Hepatocyte (in vitro differentiated cells): ENCODE measurements around the gene NDUFB4. TPM values are rescaled to one million over a fixed set of nuclear protein-coding genes. Genes with fewer than 3 reads are reported as not detected.

ENCODE experiments used
- DNase-seq: peaks from one replicate; pipeline ENCODE4 v3.0.0-alpha.2; 2016; ENCODE audit warnings: low spot score
- H2AFZ ChIP-seq: fragments of 200-600 bp; sonication (generic); 2 replicates; pipeline ENCODE4 v1.6.0; 2016; ENCODE audit warnings: antibody characterized with exemption, mild to moderate bottlenecking
- H3K27ac ChIP-seq: fragments of 200-600 bp; sonication (generic); 2 replicates; pipeline ENCODE4 v1.5.1; 2016; ENCODE audit warnings: mild to moderate bottlenecking
- H3K27me3 ChIP-seq: fragments of 200-600 bp; sonication (generic); 2 replicates; pipeline ENCODE4 v1.6.1; 2016
- H3K36me3 ChIP-seq: fragments of 200-600 bp; sonication (generic); replicated peaks from 2 replicates; pipeline ENCODE4 v1.5.1; 2016; ENCODE audit warnings: low read depth; ENCODE audit not compliant: insufficient read depth
- H3K4me1 ChIP-seq: fragments of 200-600 bp; sonication (generic); 2 replicates; pipeline ENCODE4 v1.5.1; 2016; ENCODE audit warnings: mild to moderate bottlenecking, moderate library complexity; ENCODE audit not compliant: insufficient read depth
- H3K4me2 ChIP-seq: fragments of 200-600 bp; sonication (generic); 2 replicates; pipeline ENCODE4 v1.6.0; 2016
- H3K4me3 ChIP-seq: fragments of 200-600 bp; sonication (generic); 2 replicates; pipeline ENCODE4 v1.5.1; 2016; ENCODE audit warnings: mild to moderate bottlenecking
- H3K79me2 ChIP-seq: fragments of 200-600 bp; sonication (generic); 2 replicates; pipeline ENCODE4 v1.6.0; 2017; ENCODE audit warnings: mild to moderate bottlenecking
- H3K9me2 ChIP-seq: fragments of 200-600 bp; sonication (generic); replicated peaks from 2 replicates; pipeline ENCODE4 v1.6.0; 2017; ENCODE audit warnings: mild to moderate bottlenecking; ENCODE audit not compliant: insufficient read depth
- H3K9me3 ChIP-seq: fragments of 200-600 bp; sonication (generic); 2 replicates; pipeline ENCODE4 v1.5.1; 2016; ENCODE audit warnings: low read depth, mild to moderate bottlenecking
- H4K20me1 ChIP-seq: fragments of 200-600 bp; sonication (generic); 2 replicates; pipeline ENCODE4 v1.6.0; 2016; ENCODE audit warnings: mild to moderate bottlenecking; ENCODE audit not compliant: insufficient read depth, poor library complexity, severe bottlenecking
- EZH2 ChIP-seq: fragments of 200-600 bp; sonication (generic); IDR thresholded peaks from 2 replicates; pipeline ENCODE4 v1.6.1; 2016; ENCODE audit warnings: antibody characterized with exemption, mild to moderate bottlenecking, borderline replicate concordance
- EZH2phosphoT487 ChIP-seq: fragments of 200-600 bp; sonication (generic); IDR thresholded peaks from one replicate; pipeline ENCODE4 v1.6.1; 2018; ENCODE audit warnings: antibody characterized with exemption, mild to moderate bottlenecking, low read depth, moderate library complexity; ENCODE audit not compliant: unreplicated experiment, severe bottlenecking
- WGBS: methylation state at CpG from one replicate; pipeline ENCODE4 v1.1.6; 2016; ENCODE audit warnings: low lambda C conversion rate; ENCODE audit errors: missing lambda C conversion rate; 5-methylcytosine and 5-hydroxymethylcytosine counted together
- polyA plus RNA-seq: library from polyadenylated mRNA; unstranded; fragments of >200 nt; fragmentation: Nextera tagmentation; extraction: Ambion mirVana; gene quantifications from 2 replicates; pipeline ENCODE4 v1.2.1, GENCODE V29; 2016
- total RNA-seq: library from RNA; depleted of rRNA; stranded (reverse); fragments of >200 nt; gene quantifications from 2 replicates; pipeline ENCODE4 v1.2.3, GENCODE V29; 2014
- TF ChIP-seq, protein P1 (sequence below): fragments of 200-600 bp; sonication (generic); IDR thresholded peaks from 2 replicates; pipeline ENCODE4 v1.5.1; 2016; ENCODE audit warnings: antibody characterized with exemption, mild to moderate bottlenecking; ENCODE audit not compliant: poor library complexity

Gene NDUFB4
- total and polyA plus RNA-seq, 2 experiments from 2014 or later = 114 to 290 TPM

DNA sequence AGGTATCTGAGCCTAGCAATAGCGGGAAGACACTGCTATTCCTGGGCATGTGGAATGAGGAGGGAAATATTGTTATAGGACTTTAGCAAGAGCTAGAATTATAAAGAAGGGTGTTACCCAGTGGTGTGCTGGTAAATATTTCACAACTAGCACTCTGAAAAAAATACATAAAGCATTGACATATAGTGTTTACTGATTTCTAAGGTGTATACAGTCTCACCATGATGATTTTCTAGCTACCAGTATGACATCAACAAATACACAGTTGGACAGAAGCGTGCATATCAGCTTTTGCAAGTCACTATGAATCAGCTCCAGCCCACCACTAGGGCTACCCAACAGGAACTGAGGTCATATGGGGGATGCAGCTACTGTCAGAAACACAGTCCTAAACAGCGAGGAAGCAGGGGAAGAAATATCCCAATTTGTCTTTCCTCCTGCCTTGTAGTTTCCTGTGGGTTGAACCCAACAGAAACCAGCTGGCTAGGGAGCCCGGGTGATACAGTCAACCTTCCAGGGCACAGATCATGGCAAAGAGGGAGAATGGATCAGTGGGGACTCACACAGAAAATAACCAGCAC is 46.3 kb downstream of the NDUFB4 start:
- no peaks in the 10 kb centered on the region for H4K20me1 ChIP-seq
- no peak for DNase-seq
- H3K27me3 ChIP-seq = no peaks in the 10 kb centered on the region
- no peak overlapping the region for H2AFZ ChIP-seq
- WGBS = 90% methylated on average over 4 of the region's 4 CpGs
- no peak overlapping the region for H3K4me3 ChIP-seq
- H3K36me3 ChIP-seq = no peaks in the 10 kb centered on the region
- no peak overlapping the region for H3K4me2 ChIP-seq
- no peaks in the 10 kb centered on the region for H3K79me2 ChIP-seq
- H3K4me1 ChIP-seq = no peaks in the 10 kb centered on the region
- TF ChIP-seq, protein P1, sequence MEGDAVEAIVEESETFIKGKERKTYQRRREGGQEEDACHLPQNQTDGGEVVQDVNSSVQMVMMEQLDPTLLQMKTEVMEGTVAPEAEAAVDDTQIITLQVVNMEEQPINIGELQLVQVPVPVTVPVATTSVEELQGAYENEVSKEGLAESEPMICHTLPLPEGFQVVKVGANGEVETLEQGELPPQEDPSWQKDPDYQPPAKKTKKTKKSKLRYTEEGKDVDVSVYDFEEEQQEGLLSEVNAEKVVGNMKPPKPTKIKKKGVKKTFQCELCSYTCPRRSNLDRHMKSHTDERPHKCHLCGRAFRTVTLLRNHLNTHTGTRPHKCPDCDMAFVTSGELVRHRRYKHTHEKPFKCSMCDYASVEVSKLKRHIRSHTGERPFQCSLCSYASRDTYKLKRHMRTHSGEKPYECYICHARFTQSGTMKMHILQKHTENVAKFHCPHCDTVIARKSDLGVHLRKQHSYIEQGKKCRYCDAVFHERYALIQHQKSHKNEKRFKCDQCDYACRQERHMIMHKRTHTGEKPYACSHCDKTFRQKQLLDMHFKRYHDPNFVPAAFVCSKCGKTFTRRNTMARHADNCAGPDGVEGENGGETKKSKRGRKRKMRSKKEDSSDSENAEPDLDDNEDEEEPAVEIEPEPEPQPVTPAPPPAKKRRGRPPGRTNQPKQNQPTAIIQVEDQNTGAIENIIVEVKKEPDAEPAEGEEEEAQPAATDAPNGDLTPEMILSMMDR = no peak
- TF ChIP-seq EZH2phosphoT487 (no peak), EZH2 (no peak)
- H3K9me2 ChIP-seq = no peaks in the 10 kb centered on the region
- no peak overlapping the region for H3K27ac ChIP-seq
- H3K9me3 ChIP-seq = no peaks in the 10 kb centered on the region

DNA sequence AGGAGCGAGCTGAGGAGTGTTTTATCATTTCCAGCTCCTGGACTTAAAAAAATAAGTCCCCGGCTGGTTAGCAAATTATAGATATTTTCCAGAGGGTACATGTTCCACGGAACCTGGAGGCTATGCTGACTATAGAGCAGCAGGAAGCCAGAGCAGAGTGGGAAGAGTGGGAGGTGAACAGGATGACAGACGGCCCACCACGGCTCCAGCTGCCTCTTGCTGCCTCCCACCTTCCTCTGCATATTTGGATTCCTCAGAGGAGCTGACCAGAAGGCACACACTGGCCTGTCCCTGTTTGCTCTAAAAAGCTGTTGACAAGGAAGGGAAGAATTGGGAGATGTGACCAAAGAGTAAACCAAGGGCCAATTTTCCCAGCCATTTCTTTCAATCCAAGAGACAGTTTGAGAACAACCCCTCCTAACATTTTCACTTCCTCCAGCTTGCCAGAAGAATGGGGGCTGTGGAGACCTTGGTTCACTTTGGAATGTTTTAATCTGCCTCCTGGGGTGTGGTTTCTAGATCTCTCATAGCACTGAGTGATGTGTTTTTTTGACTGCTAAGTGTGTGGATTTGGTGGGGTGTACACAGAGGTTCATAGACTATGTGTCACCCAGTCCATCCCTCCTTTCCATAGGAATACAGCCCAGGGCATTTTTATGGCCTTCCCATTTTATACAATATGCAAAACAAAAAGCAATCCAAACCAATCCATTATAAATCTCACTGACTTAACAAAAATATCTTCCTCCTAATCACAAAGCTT is 49.1 kb downstream of the NDUFB4 start:
- Histone ChIP-seq H3K79me2 (no peaks in the 10 kb centered on the region), H3K9me2 (no peaks in the 10 kb centered on the region), H3K4me2 (no peak overlapping the region), H3K36me3 (no peaks in the 10 kb centered on the region), H3K4me1 (no peaks in the 10 kb centered on the region), H3K4me3 (no peak overlapping the region), H4K20me1 (no peaks in the 10 kb centered on the region), H3K27ac (no peak overlapping the region), H3K27me3 (no peaks in the 10 kb centered on the region), H2AFZ (no peak overlapping the region), H3K9me3 (no peaks in the 10 kb centered on the region)
- no peak for DNase-seq
- WGBS = 71% methylated on average over 5 of the region's 5 CpGs
- TF ChIP-seq, protein P1 = no peak
- TF ChIP-seq EZH2phosphoT487 (no peak), EZH2 (no peak)

DNA sequence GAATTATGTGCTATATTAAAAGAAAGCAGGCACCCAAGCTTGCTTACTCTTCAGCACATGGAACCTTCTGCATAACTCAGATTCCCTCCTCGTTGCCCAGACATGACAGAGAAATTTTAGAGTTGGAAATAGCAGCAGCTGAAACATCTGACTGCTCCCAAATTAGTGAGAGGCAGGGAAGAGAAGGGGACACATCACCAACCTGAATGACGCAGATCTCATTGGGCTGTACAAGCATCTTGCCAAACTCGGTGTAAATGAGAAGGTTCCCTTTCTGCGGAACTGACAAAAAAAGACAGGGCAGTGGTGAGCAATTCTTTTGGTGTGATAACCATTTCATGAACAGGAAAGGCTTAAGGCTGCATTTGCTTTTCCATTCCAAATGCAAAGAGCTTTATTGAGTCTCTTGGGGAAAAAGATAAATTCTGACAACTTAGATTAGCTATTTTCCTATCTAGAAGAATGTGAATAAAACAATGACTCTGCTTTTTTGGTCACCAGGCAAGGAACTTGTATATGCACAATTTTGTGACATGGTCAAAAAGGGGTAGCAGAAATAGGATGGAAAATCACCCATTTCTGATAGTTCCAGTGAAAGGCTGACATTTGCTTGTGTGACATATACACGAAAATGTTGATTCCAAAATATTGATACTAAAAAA is 50.8 kb downstream of the NDUFB4 start:
- Histone ChIP-seq H4K20me1 (no peaks in the 10 kb centered on the region), H3K9me2 (no peaks in the 10 kb centered on the region), H3K27ac (no peak overlapping the region), H3K27me3 (no peaks in the 10 kb centered on the region), H3K9me3 (no peaks in the 10 kb centered on the region), H3K79me2 (no peaks in the 10 kb centered on the region), H3K36me3 (no peaks in the 10 kb centered on the region), H3K4me1 (no peaks in the 10 kb centered on the region), H2AFZ (no peak overlapping the region), H3K4me3 (no peak overlapping the region), H3K4me2 (no peak overlapping the region)
- DNase-seq = no peak
- TF ChIP-seq EZH2phosphoT487 (no peak), EZH2 (no peak)
- TF ChIP-seq, protein P1 = no peak
- WGBS = 78% methylated on average over 5 of the region's 5 CpGs
